PC-3 (cell line): ENCODE results near the gene LOXHD1.

ENCODE experiments used
- EZH2 ChIP-seq: fragments of 300-600 bp; sonication (generic); IDR thresholded peaks from one replicate; pipeline ENCODE4 v1.6.1; 2017; ENCODE audit warnings: antibody characterized with exemption, mild to moderate bottlenecking, low read length; ENCODE audit not compliant: unreplicated experiment
- EZH2phosphoT487 ChIP-seq: fragments of 300-600 bp; sonication (generic); IDR thresholded peaks from 2 replicates; pipeline ENCODE4 v1.6.1; 2018; ENCODE audit warnings: mild to moderate bottlenecking, antibody characterized with exemption, low read length, borderline replicate concordance
- TF ChIP-seq, protein P1 (sequence below): fragments of 300-600 bp; sonication (generic); conservative IDR thresholded peaks from 2 replicates; pipeline ENCODE4 v1.5.1; 2017; ENCODE audit warnings: antibody characterized with exemption, low read depth, mild to moderate bottlenecking, low read length

DNA sequence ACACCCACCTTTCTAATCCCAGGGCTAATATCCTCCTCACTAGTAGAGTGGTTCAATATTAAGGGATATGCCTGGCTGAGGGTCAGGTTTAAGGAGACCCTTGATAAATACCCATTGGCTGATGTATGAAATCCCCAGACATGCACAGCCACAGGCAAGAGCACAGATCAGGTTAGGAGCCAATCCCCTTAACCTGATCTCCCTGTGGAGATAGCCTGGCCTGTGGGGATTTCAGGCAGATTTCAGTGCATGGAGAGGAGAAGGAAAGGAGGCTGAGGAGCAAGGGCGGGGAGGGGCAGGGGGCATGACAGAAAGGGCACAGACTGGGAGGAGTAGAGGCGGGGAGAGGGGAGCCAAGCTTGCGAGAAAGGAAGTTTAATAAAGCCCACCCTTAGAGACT lies 129.0 kb downstream of the LOXHD1 start:
- TF ChIP-seq EZH2phosphoT487 (no peak), EZH2 (no peak)
- TF ChIP-seq, protein P1, sequence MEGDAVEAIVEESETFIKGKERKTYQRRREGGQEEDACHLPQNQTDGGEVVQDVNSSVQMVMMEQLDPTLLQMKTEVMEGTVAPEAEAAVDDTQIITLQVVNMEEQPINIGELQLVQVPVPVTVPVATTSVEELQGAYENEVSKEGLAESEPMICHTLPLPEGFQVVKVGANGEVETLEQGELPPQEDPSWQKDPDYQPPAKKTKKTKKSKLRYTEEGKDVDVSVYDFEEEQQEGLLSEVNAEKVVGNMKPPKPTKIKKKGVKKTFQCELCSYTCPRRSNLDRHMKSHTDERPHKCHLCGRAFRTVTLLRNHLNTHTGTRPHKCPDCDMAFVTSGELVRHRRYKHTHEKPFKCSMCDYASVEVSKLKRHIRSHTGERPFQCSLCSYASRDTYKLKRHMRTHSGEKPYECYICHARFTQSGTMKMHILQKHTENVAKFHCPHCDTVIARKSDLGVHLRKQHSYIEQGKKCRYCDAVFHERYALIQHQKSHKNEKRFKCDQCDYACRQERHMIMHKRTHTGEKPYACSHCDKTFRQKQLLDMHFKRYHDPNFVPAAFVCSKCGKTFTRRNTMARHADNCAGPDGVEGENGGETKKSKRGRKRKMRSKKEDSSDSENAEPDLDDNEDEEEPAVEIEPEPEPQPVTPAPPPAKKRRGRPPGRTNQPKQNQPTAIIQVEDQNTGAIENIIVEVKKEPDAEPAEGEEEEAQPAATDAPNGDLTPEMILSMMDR = no peak
